ENCODE data around the gene ARMC3.

DNA sequence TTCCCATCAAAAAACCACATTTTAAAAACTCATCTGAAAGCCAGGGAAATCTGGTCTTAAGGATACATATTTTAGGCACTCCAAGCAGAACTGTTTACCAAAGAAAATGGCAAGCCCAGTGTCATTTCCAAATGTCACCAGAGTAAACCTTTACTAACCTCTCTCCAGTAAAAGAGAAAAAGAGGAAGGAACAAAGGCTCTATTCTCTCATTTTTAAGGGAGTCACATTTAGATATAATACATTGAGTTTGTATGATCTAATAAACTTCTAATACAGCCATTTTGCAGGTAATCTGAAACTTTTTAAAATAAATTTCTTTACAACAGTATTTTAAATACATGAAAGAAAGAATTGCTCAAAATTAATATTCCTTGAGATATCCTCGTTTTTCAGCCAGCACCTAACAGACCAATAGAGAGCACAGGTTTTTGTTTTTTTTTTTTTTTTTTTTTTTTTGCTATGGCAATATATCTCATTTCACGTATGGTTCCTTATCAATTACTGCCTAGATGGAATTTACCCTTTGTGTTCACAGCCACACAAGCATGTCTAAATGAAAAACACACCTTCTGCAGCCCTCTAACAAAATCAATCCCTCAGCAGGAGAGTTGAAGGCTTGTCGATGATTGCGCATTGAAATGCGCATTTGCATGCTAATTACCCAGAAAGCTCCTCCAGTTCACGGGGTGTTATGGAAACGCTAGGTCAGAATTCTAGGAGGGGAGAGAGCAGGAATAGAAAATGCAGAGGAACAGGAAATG is 127.8 kb downstream of the ARMC3 start:
- TF ChIP-seq, protein P1, sequence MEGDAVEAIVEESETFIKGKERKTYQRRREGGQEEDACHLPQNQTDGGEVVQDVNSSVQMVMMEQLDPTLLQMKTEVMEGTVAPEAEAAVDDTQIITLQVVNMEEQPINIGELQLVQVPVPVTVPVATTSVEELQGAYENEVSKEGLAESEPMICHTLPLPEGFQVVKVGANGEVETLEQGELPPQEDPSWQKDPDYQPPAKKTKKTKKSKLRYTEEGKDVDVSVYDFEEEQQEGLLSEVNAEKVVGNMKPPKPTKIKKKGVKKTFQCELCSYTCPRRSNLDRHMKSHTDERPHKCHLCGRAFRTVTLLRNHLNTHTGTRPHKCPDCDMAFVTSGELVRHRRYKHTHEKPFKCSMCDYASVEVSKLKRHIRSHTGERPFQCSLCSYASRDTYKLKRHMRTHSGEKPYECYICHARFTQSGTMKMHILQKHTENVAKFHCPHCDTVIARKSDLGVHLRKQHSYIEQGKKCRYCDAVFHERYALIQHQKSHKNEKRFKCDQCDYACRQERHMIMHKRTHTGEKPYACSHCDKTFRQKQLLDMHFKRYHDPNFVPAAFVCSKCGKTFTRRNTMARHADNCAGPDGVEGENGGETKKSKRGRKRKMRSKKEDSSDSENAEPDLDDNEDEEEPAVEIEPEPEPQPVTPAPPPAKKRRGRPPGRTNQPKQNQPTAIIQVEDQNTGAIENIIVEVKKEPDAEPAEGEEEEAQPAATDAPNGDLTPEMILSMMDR (IDR thresholded peaks at IDR 0.05), result no peak
- TF ChIP-seq POLR2A (IDR thresholded peaks at IDR 0.05), result no peak
- TF ChIP-seq POLR2AphosphoS5 (IDR thresholded peaks at IDR 0.05), result no peak
